ENCODE measurements around the gene LDB2.

Gene LDB2

DNA sequence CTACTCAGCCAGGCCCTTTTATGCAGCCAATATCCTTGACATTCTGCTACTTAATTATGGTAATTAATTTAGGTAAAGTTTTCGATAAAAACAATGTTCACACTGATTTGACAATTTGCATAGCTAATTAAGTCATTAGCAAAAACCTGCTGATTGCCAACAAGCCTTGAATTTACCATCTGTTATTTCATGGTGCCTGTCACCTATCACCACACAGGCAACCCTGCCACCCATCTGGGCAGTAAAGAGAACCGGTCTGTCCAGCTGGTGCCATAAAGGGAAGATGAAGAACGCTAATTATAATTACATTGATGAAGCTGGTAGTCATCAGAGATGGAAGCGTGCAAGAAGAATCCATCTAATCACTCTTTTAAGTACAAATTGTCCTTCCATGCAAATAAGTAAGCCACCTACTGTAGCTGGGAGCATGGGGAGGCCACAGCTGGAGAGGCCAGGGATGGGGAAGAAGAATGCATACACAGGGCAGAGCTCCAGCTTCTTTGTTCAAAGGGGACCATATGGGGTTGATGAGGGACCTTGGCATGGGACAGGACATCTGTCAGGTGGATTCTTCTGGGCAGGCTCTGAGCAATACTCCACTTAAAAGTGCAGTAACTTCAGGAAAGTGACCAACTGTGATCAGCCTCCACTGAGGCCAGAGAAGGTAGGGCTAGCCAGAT is 394.9 kb downstream of the LDB2 start:
- ChIA-PET CTCF (no interaction called here), POLR2A (ENCODE audit: low non-redundant PET) (no interaction called here)
- no peak for DNase-seq (ENCODE audit: low spot score)
- H3K27ac ChIP-seq: no peak overlapping the region
- TF ChIP-seq, protein P1, sequence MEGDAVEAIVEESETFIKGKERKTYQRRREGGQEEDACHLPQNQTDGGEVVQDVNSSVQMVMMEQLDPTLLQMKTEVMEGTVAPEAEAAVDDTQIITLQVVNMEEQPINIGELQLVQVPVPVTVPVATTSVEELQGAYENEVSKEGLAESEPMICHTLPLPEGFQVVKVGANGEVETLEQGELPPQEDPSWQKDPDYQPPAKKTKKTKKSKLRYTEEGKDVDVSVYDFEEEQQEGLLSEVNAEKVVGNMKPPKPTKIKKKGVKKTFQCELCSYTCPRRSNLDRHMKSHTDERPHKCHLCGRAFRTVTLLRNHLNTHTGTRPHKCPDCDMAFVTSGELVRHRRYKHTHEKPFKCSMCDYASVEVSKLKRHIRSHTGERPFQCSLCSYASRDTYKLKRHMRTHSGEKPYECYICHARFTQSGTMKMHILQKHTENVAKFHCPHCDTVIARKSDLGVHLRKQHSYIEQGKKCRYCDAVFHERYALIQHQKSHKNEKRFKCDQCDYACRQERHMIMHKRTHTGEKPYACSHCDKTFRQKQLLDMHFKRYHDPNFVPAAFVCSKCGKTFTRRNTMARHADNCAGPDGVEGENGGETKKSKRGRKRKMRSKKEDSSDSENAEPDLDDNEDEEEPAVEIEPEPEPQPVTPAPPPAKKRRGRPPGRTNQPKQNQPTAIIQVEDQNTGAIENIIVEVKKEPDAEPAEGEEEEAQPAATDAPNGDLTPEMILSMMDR (conservative IDR thresholded peaks at IDR 0.05; ENCODE audit: low read depth): no peak

DNA sequence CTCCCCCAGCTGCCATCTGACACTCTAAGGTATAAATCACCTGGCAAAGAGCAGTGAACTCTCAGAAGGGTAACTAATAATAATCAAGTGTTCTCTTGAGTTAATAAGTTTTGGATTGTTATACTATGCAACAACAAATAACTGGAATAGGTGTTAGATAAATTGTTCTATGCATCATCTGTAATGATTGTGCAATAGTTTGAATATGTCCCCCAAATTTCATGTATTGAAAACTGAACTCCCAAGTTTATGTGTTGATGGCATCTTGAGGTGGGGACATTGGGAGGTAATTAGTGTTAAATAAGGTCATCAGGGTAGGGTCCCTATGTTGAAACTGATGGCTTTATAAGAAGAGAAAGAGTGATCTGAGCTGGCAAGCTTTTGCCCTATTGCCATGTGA is 399.5 kb downstream of the LDB2 start:
- ChIA-PET CTCF (no interaction called here), POLR2A (ENCODE audit: low non-redundant PET) (no interaction called here)
- TF ChIP-seq, protein P1 (conservative IDR thresholded peaks at IDR 0.05; ENCODE audit: low read depth): no peak
- DNase-seq (ENCODE audit: low spot score): no peak
- H3K27ac ChIP-seq: no peak overlapping the region

DNA sequence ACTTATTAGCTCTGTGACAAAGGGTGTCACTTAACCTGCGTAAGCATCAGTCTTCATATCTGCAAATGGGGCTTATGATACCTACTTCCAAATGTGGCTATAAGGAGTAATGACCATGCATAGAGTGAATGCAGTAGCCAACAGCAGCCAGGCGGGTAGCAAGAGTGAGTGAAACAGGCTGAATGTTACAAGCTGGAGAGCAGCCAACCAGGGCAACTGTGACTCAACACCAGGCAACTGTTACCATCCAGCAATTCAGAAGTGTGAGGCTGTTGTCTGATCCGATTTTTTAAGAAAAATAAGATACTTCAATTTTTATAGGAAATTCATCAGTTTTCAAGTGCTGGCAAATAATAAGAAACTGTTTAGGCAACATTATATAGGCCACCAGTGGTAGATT is 401.9 kb downstream of the LDB2 start:
- CTCF ChIA-PET: no interaction called here
- no peak overlapping the region for H3K27ac ChIP-seq
- TF ChIP-seq, protein P1 (conservative IDR thresholded peaks at IDR 0.05; ENCODE audit: low read depth): no peak
- peak; percentile 15 for DNase-seq (ENCODE audit: low spot score)
- POLR2A ChIA-PET (ENCODE audit: low non-redundant PET): no interaction called here

DNA sequence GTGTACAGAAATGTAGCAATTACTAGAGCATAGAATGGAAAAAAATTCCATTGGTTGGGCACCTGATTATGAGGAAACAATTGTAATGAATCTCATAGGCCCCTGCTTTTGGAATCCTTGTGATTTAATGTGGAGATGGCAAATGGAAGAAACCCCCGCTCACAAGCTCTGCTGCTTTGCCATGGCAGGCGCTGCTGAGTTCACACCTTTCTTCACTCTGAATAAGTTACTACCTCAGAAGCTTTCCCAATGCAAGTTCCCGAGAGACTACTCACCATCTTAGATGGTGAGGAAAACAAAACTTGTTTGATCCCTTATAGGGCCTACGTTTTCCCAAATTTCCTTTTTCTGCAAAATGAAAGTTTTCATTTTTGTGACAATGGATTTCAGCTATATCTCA is 405.6 kb downstream of the LDB2 start:
- H3K27ac ChIP-seq: no peak overlapping the region
- ChIA-PET POLR2A (ENCODE audit: low non-redundant PET) (no interaction called here), CTCF (interaction anchor here (0.7 kb wide), 1 partner anchor 37 kb away, joined by 4 read pairs; no protein-coding TSS in a partner anchor)
- TF ChIP-seq, protein P1 (conservative IDR thresholded peaks at IDR 0.05; ENCODE audit: low read depth): no peak
- no peak for DNase-seq (ENCODE audit: low spot score)

DNA sequence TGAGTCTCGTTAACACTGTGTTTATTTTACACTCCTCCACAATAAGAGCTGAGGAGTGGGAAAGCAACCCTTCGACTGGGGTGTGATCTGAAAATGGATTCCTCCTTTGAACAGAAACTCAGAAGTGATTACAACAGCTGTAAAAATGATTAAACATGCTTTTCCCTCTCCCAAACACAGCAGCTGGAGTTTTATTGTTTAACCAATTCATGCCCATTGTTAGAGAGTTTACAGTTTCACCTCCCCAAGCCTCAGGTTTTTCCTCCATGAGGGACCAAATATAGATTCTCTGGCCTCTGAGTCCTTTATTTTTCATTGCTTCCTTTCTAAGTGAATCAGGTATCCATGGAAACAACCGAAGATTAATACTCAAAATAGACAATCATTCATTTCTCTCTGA is 409.2 kb downstream of the LDB2 start:
- no peak overlapping the region for H3K27ac ChIP-seq
- ChIA-PET CTCF (no interaction called here), POLR2A (ENCODE audit: low non-redundant PET) (no interaction called here)
- no peak for DNase-seq (ENCODE audit: low spot score)
- TF ChIP-seq, protein P1 (conservative IDR thresholded peaks at IDR 0.05; ENCODE audit: low read depth): no peak

DNA sequence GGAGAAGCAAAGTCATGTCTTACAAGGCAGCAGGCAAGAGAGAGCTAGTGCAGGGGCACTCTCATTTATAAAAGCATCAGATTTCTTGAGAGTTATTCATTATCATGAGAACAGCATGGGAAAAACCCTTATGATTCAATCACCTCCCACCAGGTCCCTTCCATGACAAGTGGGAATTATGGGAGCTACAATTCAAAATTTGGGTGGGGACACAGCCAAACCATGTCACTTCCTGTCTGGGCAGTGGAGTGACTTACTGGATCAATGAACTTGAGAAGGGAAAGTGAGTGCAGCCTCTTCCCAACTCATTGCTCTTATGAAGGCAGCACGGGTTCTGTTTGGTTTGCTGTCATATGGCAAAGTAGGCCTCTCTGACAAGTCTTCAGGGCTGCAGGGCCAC is 410.4 kb downstream of the LDB2 start:
- POLR2A ChIA-PET (ENCODE audit: low non-redundant PET): no interaction called here
- CTCF ChIA-PET: no interaction called here
- no peak for DNase-seq (ENCODE audit: low spot score)

More for the DNA sequence above, 410.4 kb downstream of the LDB2 start:
- H3K27ac ChIP-seq: no peak overlapping the region
- TF ChIP-seq, protein P1 (conservative IDR thresholded peaks at IDR 0.05; ENCODE audit: low read depth): no peak
